ENCODE measurements around the gene NTSR1. TPM values are rescaled to one million over a fixed set of nuclear protein-coding genes. Genes with fewer than 3 reads are reported as not detected.
A peak's percentile ranks its signal among the peaks of the same experiment; 100 is the strongest.

NTSR1 gene
- total RNA-seq, 4 donors from 2014 or later = 1.5 to 23.9 (median 4.7) TPM

- Histone ChIP-seq H3K4me1 (peaks cover 17 to 35% (median 32%) of the 10 kb centered on the region in 4 donors), H3K27me3 (no peaks in the 10 kb centered on the region), H3K27ac (peak overlapping the region in 1 of 4 donors; percentile 94), H3K36me3 (peaks cover 0 to 17% (median 5%) of the 10 kb centered on the region in 4 donors), H3K9me3 (no peaks in the 10 kb centered on the region), H3K4me3 (no peak overlapping the region)
- 96% methylated on average over 8 of the region's 8 CpGs; no CpG with 5 or more reads in 1 of the 2 donors for WGBS, 2 donors (ENCODE audit: low coverage in 1 of 2)
- no peak for DNase-seq
- intact Hi-C loops (cut with DNase I; ENCODE audit: low total_unique reads) = no loop called here
- TF ChIP-seq POLR2AphosphoS5 (IDR thresholded peaks at IDR 0.05) (no peak), CTCF (IDR thresholded peaks at IDR 0.05) (no peak), EP300 (IDR thresholded peaks at IDR 0.05; ENCODE audit: low read depth) (no peak), POLR2A (IDR thresholded peaks at IDR 0.05) (no peak)
- in situ Hi-C loops (cut with MboI; ENCODE audit: low pct_ligation_motif_present in 1 of 4, low pct_unique_long_range_greater_than_20kb in 1 of 4, low sequenced_read_pairs in 3 of 4) = loop anchor here in 2 of 4 donors (25.0 kb wide), 2 partner anchors 112 to 137 kb away; no protein-coding TSS in a partner anchor
Observed at GRCh38 chr20:62799036-62799435, 90.4 kb downstream of the NTSR1 start.

GRCh38 chr20:62799459-62799858 is 90.8 kb downstream of the NTSR1 start:
- Histone ChIP-seq H3K27me3 (no peaks in the 10 kb centered on the region), H3K4me1 (peaks cover 20 to 37% (median 34%) of the 10 kb centered on the region in 4 donors), H3K9me3 (no peaks in the 10 kb centered on the region), H3K27ac (no peak overlapping the region), H3K36me3 (peaks cover 0 to 17% (median 5%) of the 10 kb centered on the region in 4 donors), H3K4me3 (no peak overlapping the region)
- WGBS, 2 donors (ENCODE audit: low coverage in 1 of 2) = 90 to 95% methylated on average over 4 to 19 of the region's 19 CpGs
- intact Hi-C loops (cut with DNase I; ENCODE audit: low total_unique reads) (no loop called here), in situ Hi-C loops (cut with MboI; ENCODE audit: low pct_ligation_motif_present in 1 of 4, low pct_unique_long_range_greater_than_20kb in 1 of 4, low sequenced_read_pairs in 3 of 4) (loop anchor here in 2 of 4 donors (25.0 kb wide), 2 partner anchors 112 to 137 kb away; no protein-coding TSS in a partner anchor)
- DNase-seq = no peak
- TF ChIP-seq POLR2AphosphoS5 (IDR thresholded peaks at IDR 0.05) (no peak), EP300 (IDR thresholded peaks at IDR 0.05; ENCODE audit: low read depth) (no peak), POLR2A (IDR thresholded peaks at IDR 0.05) (no peak), CTCF (IDR thresholded peaks at IDR 0.05) (no peak)

GRCh38 chr20:62799873-62800272 is 91.2 kb downstream of the NTSR1 start:
- no peak for TF ChIP-seq CTCF (IDR thresholded peaks at IDR 0.05)
- TF ChIP-seq POLR2A (IDR thresholded peaks at IDR 0.05) = no peak
- no peak for TF ChIP-seq POLR2AphosphoS5 (IDR thresholded peaks at IDR 0.05)
- TF ChIP-seq EP300 (IDR thresholded peaks at IDR 0.05; ENCODE audit: low read depth) = no peak
- Histone ChIP-seq H3K36me3 (peaks cover 0 to 17% (median 5%) of the 10 kb centered on the region in 4 donors), H3K9me3 (no peaks in the 10 kb centered on the region), H3K4me3 (no peak overlapping the region), H3K27ac (no peak overlapping the region), H3K4me1 (peaks cover 20 to 33% (median 30%) of the 10 kb centered on the region in 4 donors), H3K27me3 (no peaks in the 10 kb centered on the region)
- in situ Hi-C loops (cut with MboI; ENCODE audit: low pct_ligation_motif_present in 1 of 4, low pct_unique_long_range_greater_than_20kb in 1 of 4, low sequenced_read_pairs in 3 of 4) (loop anchor here (10.0 to 25.0 kb wide), 3 partner anchors 113 to 138 kb away; no protein-coding TSS in a partner anchor), intact Hi-C loops (cut with DNase I; ENCODE audit: low total_unique reads) (no loop called here)
- no peak for DNase-seq
- WGBS, 2 donors (ENCODE audit: low coverage in 1 of 2) = 88% methylated on average over 10 of the region's 10 CpGs; no CpG with 5 or more reads in 1 of the 2 donors

GRCh38 chr20:62800314-62801259 is 92.0 kb downstream of the NTSR1 start:
- Histone ChIP-seq H3K36me3 (peaks cover 0 to 17% (median 5%) of the 10 kb centered on the region in 4 donors), H3K27ac (no peak overlapping the region), H3K9me3 (no peaks in the 10 kb centered on the region), H3K4me1 (peaks cover 20 to 31% (median 25%) of the 10 kb centered on the region in 4 donors), H3K27me3 (no peaks in the 10 kb centered on the region), H3K4me3 (no peak overlapping the region)
- DNase-seq = no peak
- 88 to 93% methylated on average over 16 to 25 of the region's 26 CpGs for WGBS, 2 donors (ENCODE audit: low coverage in 1 of 2)
- intact Hi-C loops (cut with DNase I; ENCODE audit: low total_unique reads) = no loop called here
- in situ Hi-C loops (cut with MboI; ENCODE audit: low pct_ligation_motif_present in 1 of 4, low pct_unique_long_range_greater_than_20kb in 1 of 4, low sequenced_read_pairs in 3 of 4) = loop anchor here in 2 of 4 donors (10.0 kb wide), 1 partner anchor 136 kb away; no protein-coding TSS in a partner anchor
- TF ChIP-seq EP300 (IDR thresholded peaks at IDR 0.05; ENCODE audit: low read depth) (no peak), CTCF (IDR thresholded peaks at IDR 0.05) (no peak), POLR2AphosphoS5 (IDR thresholded peaks at IDR 0.05) (no peak), POLR2A (IDR thresholded peaks at IDR 0.05) (no peak)
